A673 (cell line): ENCODE measurements around the gene PIGO. TPM values are rescaled to one million over a fixed set of nuclear protein-coding genes. Genes with fewer than 3 reads are reported as not detected.

Experiments used
- BruUV-seq: library from RNA; stranded (reverse); fragments of 400-500 nt; replicated peaks from 2 replicates; lab custom pipeline; 2021; lab: Mats Ljungman, UMichigan
- CTCF ChIA-PET: fragments of 300-600 bp; sonication (Branson Sonifier 250); formaldehyde crosslinking; loops from one replicate; lab custom pipeline; 2022; ENCODE audit warnings: antibody characterized with exemption; lab: Charles Lee
- POLR2A ChIA-PET: fragments of 300-600 bp; sonication (Branson Sonifier 250); formaldehyde crosslinking; loops from one replicate; lab custom pipeline; 2022; ENCODE audit warnings: antibody characterized with exemption; ENCODE audit not compliant: low non-redundant PET; lab: Charles Lee
- DNase-seq: peaks from one replicate; pipeline ENCODE4 v3.0.0-alpha.2; 2015; ENCODE audit warnings: low spot score
- H3K27ac ChIP-seq: fragments of 200-600 bp; sonication (generic); 2 replicates; pipeline ENCODE4 v1.5.1; 2016; ENCODE audit warnings: mixed run types, low read depth, mild to moderate bottlenecking, mixed read lengths, antibody characterized with exemption, low read length; ENCODE audit not compliant: poor library complexity, severe bottlenecking
- H3K27me3 ChIP-seq: fragments of 200-600 bp; sonication (generic); replicated peaks from 2 replicates; pipeline ENCODE4 v1.6.1; 2017; ENCODE audit warnings: mixed run types, low read depth, mild to moderate bottlenecking, mixed read lengths, antibody characterized with exemption, low read length; ENCODE audit not compliant: insufficient read depth, poor library complexity
- H3K36me3 ChIP-seq: fragments of 200-600 bp; sonication (generic); 2 replicates; pipeline ENCODE4 v1.6.1; 2016; ENCODE audit warnings: mixed run types, mild to moderate bottlenecking, mixed read lengths, antibody characterized with exemption, low read length; ENCODE audit not compliant: insufficient read depth, poor library complexity, severe bottlenecking
- H3K4me1 ChIP-seq: fragments of 200-600 bp; sonication (generic); 2 replicates; pipeline ENCODE4 v1.6.1; 2017; ENCODE audit warnings: mixed run types, mild to moderate bottlenecking, mixed read lengths, antibody characterized with exemption, low read length; ENCODE audit not compliant: insufficient read depth, poor library complexity, severe bottlenecking
- H3K4me3 ChIP-seq: fragments of 200-600 bp; sonication (generic); 2 replicates; pipeline ENCODE4 v1.5.1; 2016; ENCODE audit warnings: low read depth, mixed run types, mild to moderate bottlenecking, mixed read lengths, low read length; ENCODE audit not compliant: poor library complexity, severe bottlenecking
- H3K9me3 ChIP-seq: fragments of 200-600 bp; sonication (generic); 2 replicates; pipeline ENCODE4 v1.6.1; 2016; ENCODE audit warnings: mixed run types, low read depth, mild to moderate bottlenecking, mixed read lengths, antibody characterized with exemption, low read length; ENCODE audit not compliant: poor library complexity, severe bottlenecking
- CTCF ChIP-seq: fragments of 300-800, 200-600 bp; sonication (generic); conservative IDR thresholded peaks from 2 replicates; pipeline ENCODE4 v1.5.1; 2017; ENCODE audit warnings: low read depth, mild to moderate bottlenecking, antibody characterized with exemption, low read length, moderate library complexity, mixed read lengths
- EZH2 ChIP-seq: fragments of 200-600 bp; sonication (generic); IDR thresholded peaks from 2 replicates; pipeline ENCODE4 v1.6.1; 2017; ENCODE audit warnings: borderline replicate concordance, low read depth, mild to moderate bottlenecking, mixed read lengths, antibody characterized with exemption, low read length; ENCODE audit not compliant: poor library complexity, severe bottlenecking
- intact Hi-C: fragments of 100-400 bp; cut with micrococcal nuclease; formaldehyde crosslinking; loops from one replicate; pipeline ENCODE4 v1.10.0; 2022; ENCODE audit not compliant: unreplicated experiment
- total RNA-seq: library from RNA; stranded (reverse); gene quantifications from 2 replicates; pipeline ENCODE4 v1.2.3, GENCODE V29; 2021

The PIGO gene
- total RNA-seq, 1 experiment from 2014 or later: 32.9 TPM

DNA sequence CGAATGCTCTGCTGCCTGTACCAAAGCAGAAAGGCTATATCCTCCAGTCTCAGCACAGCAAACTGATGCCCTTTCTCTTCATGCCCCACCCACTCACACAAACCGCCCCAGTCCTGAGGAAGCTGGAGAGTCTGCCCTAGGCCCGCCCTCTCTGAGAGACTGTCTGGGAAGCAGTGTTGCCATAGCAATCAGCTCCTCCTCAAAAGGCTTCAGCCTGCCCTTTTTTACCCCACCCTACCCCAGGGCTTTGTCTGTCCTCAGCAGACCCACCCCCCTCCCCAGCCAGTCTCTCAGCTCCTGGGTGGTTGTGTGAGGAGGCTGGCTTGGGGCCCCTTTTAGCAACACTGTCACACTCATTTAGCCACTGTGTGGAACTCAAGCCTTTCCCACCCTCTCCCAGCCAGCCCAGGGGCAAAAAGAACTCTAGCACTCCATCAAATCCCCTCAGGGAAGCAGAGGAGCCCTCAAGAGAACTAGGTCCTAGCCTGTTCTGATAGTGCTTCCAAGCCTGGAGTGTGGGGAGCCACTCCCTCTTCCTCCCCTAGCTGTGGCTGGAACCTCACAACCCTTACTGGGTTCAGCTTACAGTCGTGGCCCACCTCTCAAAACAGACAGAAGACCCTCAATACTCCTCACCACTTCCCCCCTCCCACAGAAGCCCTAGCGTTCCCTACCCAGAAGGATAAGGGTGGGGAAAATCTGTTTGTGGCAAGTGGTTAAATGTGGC lies 17.9 kb upstream of the PIGO start:
- Histone ChIP-seq H3K27me3 (no peaks in the 10 kb centered on the region), H3K4me3 (peak overlapping the region; percentile 53), H3K36me3 (no peaks in the 10 kb centered on the region), H3K9me3 (no peaks in the 10 kb centered on the region), H3K4me1 (peaks cover 37% of the 10 kb centered on the region), H3K27ac (peak overlapping the region; percentile 83)
- intact Hi-C loops: loop anchor here (10.0 kb wide), 1 partner anchor 271 kb away; no protein-coding TSS in a partner anchor
- TF ChIP-seq CTCF: no peak
- TF ChIP-seq EZH2: no peak
- CTCF ChIA-PET: interaction anchor here (1.0 kb wide), 1 partner anchor 214 kb away, joined by 4 read pairs; no protein-coding TSS in a partner anchor
- POLR2A ChIA-PET: interaction anchor here (0.5 to 0.7 kb wide), 2 partner anchors 11 to 167 kb away, joined by 4 to 6 read pairs; no protein-coding TSS in a partner anchor
- peak; percentile 97 for DNase-seq
- BruUV-seq: no TSS peak

DNA sequence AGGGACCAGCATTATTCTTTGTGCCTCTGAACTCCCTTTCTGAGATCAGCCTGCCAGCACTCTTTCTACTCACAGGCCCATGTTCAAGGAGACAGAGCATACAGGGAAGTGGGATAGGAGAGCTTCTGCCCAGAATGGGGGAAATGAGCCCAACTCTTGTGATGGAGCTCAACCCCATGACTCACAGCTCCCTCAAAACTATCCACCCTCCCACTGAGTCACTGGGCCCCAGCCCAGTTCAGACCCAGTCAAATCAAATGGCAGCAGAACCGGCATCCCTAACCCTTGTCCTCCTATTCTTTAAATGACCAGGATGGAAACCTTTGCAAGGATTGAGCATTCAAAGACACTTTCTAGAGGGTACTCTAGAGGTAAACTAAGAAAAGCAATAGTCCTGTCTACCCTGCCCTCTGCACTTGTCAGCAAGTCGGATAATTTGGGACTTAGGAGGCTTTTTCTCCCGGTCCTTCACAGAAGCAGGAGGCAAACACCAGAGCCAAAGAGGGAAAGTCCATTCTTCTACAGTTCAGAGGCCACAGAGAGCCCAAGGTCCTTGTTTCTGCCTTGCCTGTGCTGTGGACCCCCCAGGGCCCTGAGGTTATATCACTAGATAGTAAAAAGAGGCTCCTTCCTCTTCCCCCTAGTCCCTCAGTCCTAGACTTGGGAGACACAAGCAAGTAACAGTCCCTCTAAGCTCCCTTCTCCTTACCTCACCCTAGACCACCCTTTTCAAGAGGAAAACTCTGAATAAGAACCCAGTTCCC lies 16.0 kb upstream of the PIGO start:
- H3K36me3 ChIP-seq: peaks cover 5% of the 10 kb centered on the region
- ChIA-PET POLR2A (no interaction called here), CTCF (no interaction called here)
- BruUV-seq: no TSS peak
- TF ChIP-seq CTCF (no peak), EZH2 (no peak)
- H3K27ac ChIP-seq: peak overlapping the region; percentile 63
- no peak for DNase-seq
- H3K4me3 ChIP-seq: no peak overlapping the region
- no peaks in the 10 kb centered on the region for H3K9me3 ChIP-seq
- intact Hi-C loops: loop anchor here (10.0 kb wide), 1 partner anchor 272 kb away; no protein-coding TSS in a partner anchor
- H3K4me1 ChIP-seq: peaks cover 37% of the 10 kb centered on the region
- H3K27me3 ChIP-seq: no peaks in the 10 kb centered on the region

GRCh38 chr9:35111001-35111933 lies 14.9 kb upstream of the PIGO start:
- Histone ChIP-seq H3K4me1 (peaks cover 33% of the 10 kb centered on the region), H3K36me3 (peaks cover 5% of the 10 kb centered on the region), H3K4me3 (peak overlapping the region; percentile 78), H3K9me3 (no peaks in the 10 kb centered on the region), H3K27ac (peak overlapping the region; percentile 78), H3K27me3 (no peaks in the 10 kb centered on the region)
- TF ChIP-seq EZH2: no peak
- no peak for TF ChIP-seq CTCF
- no TSS peak for BruUV-seq
- ChIA-PET CTCF (no interaction called here), POLR2A (interaction anchor here (0.7 kb wide), 1 partner anchor 8 kb away, joined by 4 read pairs; the partner anchor contains the start of gene STOML2)
- peak; percentile 99 for DNase-seq
- intact Hi-C loops: loop anchor here (10.0 kb wide), 1 partner anchor 274 kb away; no protein-coding TSS in a partner anchor
